Epithelial cell of proximal tubule (primary cell): ENCODE measurements around the gene AQP5. TPM values are rescaled to one million over a fixed set of nuclear protein-coding genes. Genes with fewer than 3 reads are reported as not detected.

Source experiments
- DNase-seq: peaks from one replicate; pipeline ENCODE4 v3.0.0-alpha.2; 2011; ENCODE audit warnings: low read depth
- H3K4me3 ChIP-seq: 2 replicates; pipeline ENCODE4 v1.5.1; 2011; ENCODE audit warnings: low read depth, mild to moderate bottlenecking, low read length
- CTCF ChIP-seq: conservative IDR thresholded peaks from 2 replicates; pipeline ENCODE4 v1.5.1; 2012; ENCODE audit warnings: low read depth, mild to moderate bottlenecking, low read length
- total RNA-seq: library from RNA; depleted of rRNA; stranded (reverse); fragments of >200 nt; gene quantifications from 2 replicates; pipeline ENCODE4 v1.2.3, GENCODE V29; 2015

The AQP5 gene
- total RNA-seq, 1 donor from 2014 or later, result not detected

DNA sequence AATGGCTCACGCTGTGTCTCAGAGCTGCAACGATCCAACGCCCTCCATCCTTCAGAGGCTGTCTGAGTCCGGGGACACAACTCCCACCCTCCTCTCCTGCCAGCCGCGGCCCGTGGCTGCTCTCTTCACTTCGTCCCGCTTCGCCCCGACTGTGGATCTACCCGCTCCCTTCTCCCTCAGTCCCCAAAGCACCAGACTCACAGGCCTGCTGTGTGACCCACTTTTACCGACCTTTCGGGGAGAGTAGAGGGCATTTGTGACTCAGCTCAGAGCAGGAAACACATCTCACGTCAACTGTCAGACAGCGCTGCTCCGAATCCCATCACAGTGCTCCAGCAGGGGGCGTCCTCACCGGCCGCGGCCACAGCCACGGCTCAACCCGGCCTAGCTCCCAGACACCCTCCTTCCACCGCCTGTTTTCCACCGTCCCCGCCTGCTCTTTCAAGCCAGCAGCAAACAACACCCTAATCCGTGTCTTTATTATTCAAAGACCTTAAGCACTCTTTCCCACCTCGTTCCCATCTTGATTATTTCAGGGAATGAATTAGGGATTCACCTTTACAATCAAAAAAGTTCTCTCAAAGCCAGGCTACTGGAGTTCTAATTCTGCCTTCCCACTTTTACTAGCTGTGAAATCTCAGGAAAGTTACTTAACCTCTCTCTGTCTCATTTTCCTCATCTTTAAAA lies 16.1 kb upstream of the AQP5 start:
- H3K4me3 ChIP-seq, result no peak overlapping the region
- peak; percentile 93 for TF ChIP-seq CTCF
- DNase-seq, result no peak

DNA sequence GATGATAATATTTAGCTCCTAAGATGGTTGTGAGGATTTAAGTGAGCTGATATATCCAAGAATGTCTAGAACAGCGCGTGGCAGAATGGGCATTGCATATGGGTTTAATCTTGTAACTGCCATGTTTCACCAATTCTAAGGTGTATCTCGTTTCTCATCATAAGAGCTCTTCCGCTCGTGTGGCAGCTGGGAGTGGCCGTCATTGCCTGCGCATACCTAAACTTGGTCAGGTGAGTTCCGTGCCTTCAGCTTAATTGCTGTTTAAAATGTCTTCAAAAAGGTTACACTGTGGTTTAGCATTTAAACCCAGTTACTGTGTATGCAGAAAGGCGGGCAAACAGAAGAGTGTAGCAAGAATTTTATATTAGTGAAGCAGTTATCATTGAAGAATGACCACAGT lies 15.6 kb upstream of the AQP5 start:
- DNase-seq, result no peak
- TF ChIP-seq CTCF, result no peak
- no peak overlapping the region for H3K4me3 ChIP-seq

GRCh38 chr12:49946497-49946896 lies 15.2 kb upstream of the AQP5 start:
- no peak for DNase-seq
- TF ChIP-seq CTCF, result no peak
- H3K4me3 ChIP-seq, result no peak overlapping the region

- H3K4me3 ChIP-seq, result no peak overlapping the region
- TF ChIP-seq CTCF, result no peak
- DNase-seq, result no peak
Observed at GRCh38 chr12:49947593-49948226, 14.0 kb upstream of the AQP5 start.

DNA sequence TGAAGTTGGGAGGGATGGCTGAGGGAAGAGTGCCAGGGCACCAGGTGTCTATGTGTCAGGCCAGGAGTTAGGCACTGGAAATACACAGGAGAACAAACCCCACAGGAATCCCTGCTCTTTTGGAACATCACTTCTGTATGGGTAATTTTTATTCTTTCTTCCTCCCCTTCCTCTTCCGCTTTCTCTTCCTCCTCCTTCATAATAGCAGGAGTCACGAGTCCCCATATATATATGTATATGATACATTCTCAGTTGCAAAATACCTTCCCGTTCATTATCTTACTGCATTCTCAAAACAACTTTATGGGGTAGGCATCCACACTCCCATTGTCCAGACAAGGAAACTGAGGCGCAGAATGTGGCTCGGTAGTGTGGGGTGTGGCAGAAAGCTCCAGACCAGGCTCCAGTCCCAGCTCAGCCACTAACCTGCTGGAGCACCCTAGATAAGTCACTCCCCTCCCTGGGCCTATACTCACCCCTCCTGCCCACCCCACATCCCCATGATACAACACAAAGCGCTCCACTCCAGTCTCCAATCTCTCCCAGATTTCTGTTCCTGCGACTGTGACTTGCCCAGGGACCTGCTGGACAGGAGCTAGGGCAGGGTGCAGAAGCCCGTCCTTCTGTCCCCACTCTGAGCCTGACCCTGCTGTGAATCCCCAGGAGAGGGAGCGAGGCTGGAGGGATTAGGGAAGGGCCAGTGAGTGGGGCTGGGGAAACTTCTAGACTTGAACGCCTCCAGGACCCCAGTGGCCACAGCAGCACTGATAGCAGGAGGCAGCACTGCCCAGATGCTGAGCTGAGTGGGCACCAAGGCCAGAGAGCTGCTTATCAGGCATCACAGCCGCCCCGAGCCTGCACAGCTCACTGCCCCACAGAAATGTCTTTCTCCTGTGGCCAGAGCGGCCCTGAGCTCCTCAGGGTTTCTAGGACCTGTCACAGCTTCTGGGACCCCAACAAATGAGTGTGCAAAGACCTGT lies 12.5 kb upstream of the AQP5 start:
- DNase-seq, result no peak
- H3K4me3 ChIP-seq, result no peak overlapping the region
- TF ChIP-seq CTCF, result no peak

GRCh38 chr12:49949866-49950265 lies 11.8 kb upstream of the AQP5 start:
- no peak for DNase-seq
- no peak overlapping the region for H3K4me3 ChIP-seq
- no peak for TF ChIP-seq CTCF
